Loucy (cell line): ENCODE results near the gene PIK3R5.

Experiments
- EZH2phosphoT487 ChIP-seq: fragments of 200-600 bp; IDR thresholded peaks from 2 replicates; pipeline ENCODE4 v1.6.1; 2018; ENCODE audit warnings: antibody characterized with exemption, mild to moderate bottlenecking, moderate library complexity, borderline replicate concordance
- TF ChIP-seq, protein P1 (sequence below): fragments of 200-600 bp; sonication (generic); conservative IDR thresholded peaks from 2 replicates; pipeline ENCODE4 v1.5.1; 2014; ENCODE audit warnings: mild to moderate bottlenecking, antibody characterized with exemption, low read length

DNA sequence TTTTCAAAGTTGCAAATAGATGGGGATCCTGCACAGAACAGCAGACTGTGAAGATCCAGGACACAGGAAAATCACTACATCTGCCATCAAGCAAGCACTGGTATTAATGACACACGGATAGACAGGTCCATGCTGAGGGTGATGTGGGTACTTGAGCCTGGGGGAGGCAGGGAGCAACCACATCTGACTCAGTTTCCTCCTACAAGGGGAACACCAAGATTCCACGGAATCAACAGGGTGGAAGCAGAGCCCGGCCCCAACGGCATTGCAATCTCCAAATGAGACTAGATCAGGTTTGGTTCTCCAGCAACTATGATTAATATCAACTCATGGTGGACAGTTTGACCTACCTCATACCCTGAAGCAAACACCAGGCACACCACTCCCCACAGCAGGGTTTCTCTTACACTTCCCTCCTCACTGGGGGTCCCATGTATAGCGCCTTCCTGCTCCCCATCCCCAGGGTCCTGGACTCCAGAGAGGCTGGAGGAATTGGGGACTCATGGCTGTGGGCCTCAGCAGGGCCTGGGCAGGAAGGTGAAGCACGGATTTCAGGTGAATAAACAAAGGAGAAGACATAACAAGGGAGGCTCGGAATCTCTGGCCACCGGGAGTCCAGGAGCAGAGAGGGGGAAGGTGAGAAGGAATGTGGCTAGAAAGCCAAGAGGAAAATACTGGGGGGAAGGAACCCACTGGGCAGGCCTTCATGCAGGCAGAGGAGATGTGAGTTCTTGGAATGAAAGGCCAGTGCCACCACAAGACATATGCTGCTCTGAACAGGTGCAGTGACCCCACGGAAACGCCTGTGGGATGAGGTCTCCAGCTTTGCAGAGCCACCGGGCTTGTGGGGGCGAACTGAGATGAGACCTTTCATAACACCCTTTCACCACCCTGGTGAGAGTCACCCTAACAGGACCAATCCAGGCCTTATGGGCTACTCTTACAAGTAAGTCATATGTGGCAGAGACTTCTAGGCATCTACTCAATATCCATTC is 68.6 kb downstream of the PIK3R5 start:
- TF ChIP-seq, protein P1, sequence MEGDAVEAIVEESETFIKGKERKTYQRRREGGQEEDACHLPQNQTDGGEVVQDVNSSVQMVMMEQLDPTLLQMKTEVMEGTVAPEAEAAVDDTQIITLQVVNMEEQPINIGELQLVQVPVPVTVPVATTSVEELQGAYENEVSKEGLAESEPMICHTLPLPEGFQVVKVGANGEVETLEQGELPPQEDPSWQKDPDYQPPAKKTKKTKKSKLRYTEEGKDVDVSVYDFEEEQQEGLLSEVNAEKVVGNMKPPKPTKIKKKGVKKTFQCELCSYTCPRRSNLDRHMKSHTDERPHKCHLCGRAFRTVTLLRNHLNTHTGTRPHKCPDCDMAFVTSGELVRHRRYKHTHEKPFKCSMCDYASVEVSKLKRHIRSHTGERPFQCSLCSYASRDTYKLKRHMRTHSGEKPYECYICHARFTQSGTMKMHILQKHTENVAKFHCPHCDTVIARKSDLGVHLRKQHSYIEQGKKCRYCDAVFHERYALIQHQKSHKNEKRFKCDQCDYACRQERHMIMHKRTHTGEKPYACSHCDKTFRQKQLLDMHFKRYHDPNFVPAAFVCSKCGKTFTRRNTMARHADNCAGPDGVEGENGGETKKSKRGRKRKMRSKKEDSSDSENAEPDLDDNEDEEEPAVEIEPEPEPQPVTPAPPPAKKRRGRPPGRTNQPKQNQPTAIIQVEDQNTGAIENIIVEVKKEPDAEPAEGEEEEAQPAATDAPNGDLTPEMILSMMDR: no peak
- no peak for TF ChIP-seq EZH2phosphoT487
